Esophagus muscularis mucosa (tissue), 3 donors: ENCODE measurements around the gene C1orf185.

Source experiments
- CTCF ChIP-seq, 3 experiments: fragments of 200-600 bp in 2 of 3; fragments of 450-650 bp in 1 of 3; sonication (generic) in 2 of 3; IDR thresholded peaks; one replicate each; pipeline ENCODE4 v1.5.1; 2017 to 2019; ENCODE audit warnings: antibody characterized with exemption in 3 of 3, mild to moderate bottlenecking in 2 of 3, moderate library complexity in 1 of 3
- POLR2AphosphoS5 ChIP-seq, 2 donors: sonication (generic); formaldehyde crosslinking; IDR thresholded peaks; one replicate each; pipeline ENCODE4 v1.6.1; 2017; ENCODE audit warnings: antibody characterized with exemption in 2 of 2

GRCh38 chr1:51147394-51147793 lies 45.4 kb downstream of the C1orf185 start:
- TF ChIP-seq CTCF (IDR thresholded peaks at IDR 0.05) (no peak), POLR2AphosphoS5 (IDR thresholded peaks at IDR 0.05) (no peak)
